ENCODE results near the gene SLC9A9. TPM values are rescaled to one million over a fixed set of nuclear protein-coding genes. Genes with fewer than 3 reads are reported as not detected.

Gene SLC9A9
- total and polyA plus RNA-seq, 4 donors, result 3.3 to 15.0 (median 6.1) TPM

DNA sequence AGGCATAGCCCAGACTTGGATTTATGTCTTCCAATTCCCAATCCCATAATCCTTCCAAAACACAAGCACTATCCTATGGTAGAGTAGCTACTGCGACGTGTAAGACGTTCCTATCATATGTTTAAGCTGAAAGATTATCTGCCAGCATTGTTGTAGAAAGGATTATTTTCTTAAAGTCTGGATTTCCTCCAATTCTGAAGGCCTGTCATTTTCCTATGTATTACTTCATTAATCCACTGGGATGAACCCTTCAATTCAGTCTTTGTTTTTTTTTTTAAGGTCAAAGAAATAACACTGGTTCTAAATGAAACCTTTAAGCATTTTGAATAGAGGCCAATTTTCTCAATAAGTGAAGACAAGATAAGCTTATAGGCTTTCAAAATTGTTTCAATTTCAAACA is 289.0 kb downstream of the SLC9A9 start:
- H3K4me1 ChIP-seq (ENCODE audit: control insufficient read depth in 4 of 4, insufficient read depth in 4 of 4, low read length in 3 of 4), result no peaks in the 10 kb centered on the region
- H3K27ac ChIP-seq (ENCODE audit: low read depth in 1 of 2, low read length in 2 of 2), result no peak overlapping the region
- 93% methylated on average over 3 of the region's 3 CpGs for WGBS
- H3K9me3 ChIP-seq (ENCODE audit: control insufficient read depth in 4 of 4, low read length in 3 of 4), result peaks cover 0 to 5% (median 2%) of the 10 kb centered on the region in 4 donors
- no peaks in the 10 kb centered on the region for H3K36me3 ChIP-seq (ENCODE audit: control insufficient read depth in 4 of 4, insufficient read depth in 3 of 4, low read depth in 1 of 4, low read length in 3 of 4)
- no peak for DNase-seq (ENCODE audit: low spot score)
- H3K4me3 ChIP-seq (ENCODE audit: low read depth in 1 of 3, low read length in 3 of 3), result no peak overlapping the region
- H3K9ac ChIP-seq (ENCODE audit: low read depth in 1 of 2, low read length in 2 of 2), result no peak overlapping the region
- no peaks in the 10 kb centered on the region for H3K27me3 ChIP-seq (ENCODE audit: control insufficient read depth in 4 of 4, insufficient read depth in 4 of 4, low read length in 3 of 4)
- TF ChIP-seq GABPA (IDR thresholded peaks at IDR 0.05 in 1 of 2, conservative IDR thresholded peaks at IDR 0.05 in 1 of 2), result no peak
- TF ChIP-seq, protein P1, sequence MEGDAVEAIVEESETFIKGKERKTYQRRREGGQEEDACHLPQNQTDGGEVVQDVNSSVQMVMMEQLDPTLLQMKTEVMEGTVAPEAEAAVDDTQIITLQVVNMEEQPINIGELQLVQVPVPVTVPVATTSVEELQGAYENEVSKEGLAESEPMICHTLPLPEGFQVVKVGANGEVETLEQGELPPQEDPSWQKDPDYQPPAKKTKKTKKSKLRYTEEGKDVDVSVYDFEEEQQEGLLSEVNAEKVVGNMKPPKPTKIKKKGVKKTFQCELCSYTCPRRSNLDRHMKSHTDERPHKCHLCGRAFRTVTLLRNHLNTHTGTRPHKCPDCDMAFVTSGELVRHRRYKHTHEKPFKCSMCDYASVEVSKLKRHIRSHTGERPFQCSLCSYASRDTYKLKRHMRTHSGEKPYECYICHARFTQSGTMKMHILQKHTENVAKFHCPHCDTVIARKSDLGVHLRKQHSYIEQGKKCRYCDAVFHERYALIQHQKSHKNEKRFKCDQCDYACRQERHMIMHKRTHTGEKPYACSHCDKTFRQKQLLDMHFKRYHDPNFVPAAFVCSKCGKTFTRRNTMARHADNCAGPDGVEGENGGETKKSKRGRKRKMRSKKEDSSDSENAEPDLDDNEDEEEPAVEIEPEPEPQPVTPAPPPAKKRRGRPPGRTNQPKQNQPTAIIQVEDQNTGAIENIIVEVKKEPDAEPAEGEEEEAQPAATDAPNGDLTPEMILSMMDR (IDR thresholded peaks at IDR 0.05; ENCODE audit: low read depth, low read length, missing input control), result no peak
- TF ChIP-seq, protein P2, sequence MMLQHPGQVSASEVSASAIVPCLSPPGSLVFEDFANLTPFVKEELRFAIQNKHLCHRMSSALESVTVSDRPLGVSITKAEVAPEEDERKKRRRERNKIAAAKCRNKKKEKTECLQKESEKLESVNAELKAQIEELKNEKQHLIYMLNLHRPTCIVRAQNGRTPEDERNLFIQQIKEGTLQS (IDR thresholded peaks at IDR 0.05), result no peak
- no peak for TF ChIP-seq FOXA2 (IDR thresholded peaks at IDR 0.05)
- no peak for TF ChIP-seq EGR1 (IDR thresholded peaks at IDR 0.05; ENCODE audit: low read depth in 2 of 2)
- no peak for TF ChIP-seq SP1 (IDR thresholded peaks at IDR 0.05)

- Histone ChIP-seq H3K9me3 (ENCODE audit: control insufficient read depth in 4 of 4, low read length in 3 of 4) (no peaks in the 10 kb centered on the region), H3K36me3 (ENCODE audit: control insufficient read depth in 4 of 4, insufficient read depth in 3 of 4, low read depth in 1 of 4, low read length in 3 of 4) (no peaks in the 10 kb centered on the region), H3K27me3 (ENCODE audit: control insufficient read depth in 4 of 4, insufficient read depth in 4 of 4, low read length in 3 of 4) (no peaks in the 10 kb centered on the region), H3K4me1 (ENCODE audit: control insufficient read depth in 4 of 4, insufficient read depth in 4 of 4, low read length in 3 of 4) (no peaks in the 10 kb centered on the region), H3K27ac (ENCODE audit: low read depth in 1 of 2, low read length in 2 of 2) (no peak overlapping the region), H3K9ac (ENCODE audit: low read depth in 1 of 2, low read length in 2 of 2) (no peak overlapping the region), H3K4me3 (ENCODE audit: low read depth in 1 of 3, low read length in 3 of 3) (no peak overlapping the region)
- TF ChIP-seq TAF1 (conservative IDR thresholded peaks at IDR 0.05) (no peak), HNF4G (IDR thresholded peaks at IDR 0.05) (no peak), FOXA2 (IDR thresholded peaks at IDR 0.05) (no peak), HNF4A (conservative IDR thresholded peaks at IDR 0.05) (no peak), JUND (IDR thresholded peaks at IDR 0.05) (no peak), RAD21 (IDR thresholded peaks at IDR 0.05) (no peak), YY1 (IDR thresholded peaks at IDR 0.05) (no peak), REST (IDR thresholded peaks at IDR 0.05) (no peak), NR2F2 (IDR thresholded peaks at IDR 0.05) (no peak), RXRA (IDR thresholded peaks at IDR 0.05) (no peak), ZBTB33 (IDR thresholded peaks at IDR 0.05) (no peak), FOXA1 (IDR thresholded peaks at IDR 0.05) (no peak), GABPA (IDR thresholded peaks at IDR 0.05 in 1 of 2, conservative IDR thresholded peaks at IDR 0.05 in 1 of 2) (no peak), SP1 (IDR thresholded peaks at IDR 0.05) (no peak), MAX (IDR thresholded peaks at IDR 0.05) (no peak)
- TF ChIP-seq, protein P1 (IDR thresholded peaks at IDR 0.05; ENCODE audit: low read depth, low read length, missing input control), result no peak
- TF ChIP-seq, protein P2 (IDR thresholded peaks at IDR 0.05), result no peak
- 73% methylated on average over 3 of the region's 3 CpGs for WGBS
- no peak for DNase-seq (ENCODE audit: low spot score)
Observed at GRCh38 chr3:143552851-143553250, 295.4 kb downstream of the SLC9A9 start.
